KBM-7 (cell line): ENCODE measurements around the gene SLC6A16.
"Not testable (repeated sequence)": the region's sequence is repeated elsewhere in the genome, so short reads cannot be mapped to it uniquely, and the experiment has no call there.

Experiments
- DNase-seq: peaks from one replicate; pipeline ENCODE4 v3.0.0-alpha.2; 2015
- in situ Hi-C: fragments of 300-500 bp; cut with MboI; formaldehyde crosslinking; loops from 2 replicates; pipeline ENCODE4 v1.14.3; 2020; ENCODE audit warnings: low sequenced_read_pairs, low pct_unique_long_range_greater_than_20kb, mixed read lengths

The SLC6A16 gene

DNA sequence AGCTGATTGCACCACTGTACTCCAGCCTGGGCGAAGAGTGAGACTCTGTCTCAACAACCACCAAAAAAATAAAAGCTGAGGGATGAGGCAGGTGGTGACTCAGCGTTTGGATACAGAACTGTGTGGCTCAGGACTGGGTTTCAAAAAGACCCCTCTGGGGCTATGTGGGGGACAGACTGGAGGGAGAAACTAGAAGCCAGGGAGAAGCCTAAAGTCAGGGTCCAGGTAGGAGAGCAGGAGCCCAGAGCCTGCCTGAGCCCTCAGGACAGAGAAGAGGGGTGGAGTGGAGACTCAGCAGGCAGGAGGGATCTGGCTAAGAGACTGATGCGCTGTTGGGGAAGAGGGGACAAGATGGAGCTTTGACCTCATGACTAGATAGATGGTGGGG lies 8.4 kb upstream of the SLC6A16 start:
- in situ Hi-C loops: no loop called here
- DNase-seq: no peak

DNA sequence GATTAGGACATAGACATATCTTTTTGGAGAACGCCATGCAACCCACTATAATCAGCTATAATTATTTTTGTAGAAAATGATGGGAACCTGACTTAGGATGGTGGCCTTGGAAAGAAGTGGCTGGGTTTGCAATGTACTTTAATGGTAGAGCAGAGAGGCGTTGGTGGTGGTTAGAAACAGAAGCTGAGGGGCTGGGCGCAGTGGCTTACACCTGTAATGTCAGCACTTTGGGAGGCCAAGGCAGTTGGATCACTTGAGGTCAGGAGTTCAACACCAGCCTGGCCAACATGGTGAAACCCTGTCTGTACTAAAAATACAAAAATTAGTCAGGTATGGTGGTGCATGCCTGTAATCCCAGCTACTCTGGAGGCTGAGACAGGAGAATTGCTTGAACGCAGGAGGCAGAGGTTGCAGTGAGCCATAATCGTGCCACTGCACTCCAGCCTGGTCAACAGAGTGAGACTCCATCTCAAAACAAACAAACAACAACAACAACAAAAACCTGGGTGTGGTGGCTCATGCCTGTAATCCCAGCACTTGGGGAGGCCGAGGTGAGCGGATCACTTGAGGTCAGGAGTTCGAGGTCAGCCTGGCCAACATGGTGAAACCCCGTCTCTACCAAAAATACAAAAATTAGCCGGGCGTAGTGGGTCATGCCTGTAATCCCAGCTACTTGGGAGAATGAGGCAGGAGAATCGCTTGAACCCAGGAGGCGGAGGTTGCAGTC lies 7.9 kb upstream of the SLC6A16 start:
- in situ Hi-C loops, DNase-seq: not testable (repeated sequence)

DNA sequence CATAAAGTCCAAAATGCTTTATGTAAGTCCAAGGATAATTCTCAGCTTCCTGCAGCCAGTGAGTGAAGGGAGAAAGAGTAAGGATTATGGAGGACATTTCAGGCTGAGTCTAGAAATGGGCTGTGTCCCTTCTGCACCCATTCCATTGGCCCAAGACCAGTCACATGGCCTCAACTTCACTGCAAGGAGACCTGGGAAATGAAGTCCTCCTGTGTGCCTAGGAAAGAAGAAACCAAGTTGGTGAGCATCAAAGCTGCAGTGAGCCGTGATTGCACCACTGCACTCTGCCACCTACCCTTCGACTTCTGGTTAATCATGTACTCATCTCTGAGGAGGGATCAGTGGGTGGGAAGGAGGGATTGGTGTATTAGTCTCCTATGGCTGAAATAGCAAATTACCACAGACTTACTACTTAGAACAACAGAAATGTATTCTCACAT lies 6.6 kb upstream of the SLC6A16 start:
- peak; percentile 59 for DNase-seq
- in situ Hi-C loops: no loop called here

DNA sequence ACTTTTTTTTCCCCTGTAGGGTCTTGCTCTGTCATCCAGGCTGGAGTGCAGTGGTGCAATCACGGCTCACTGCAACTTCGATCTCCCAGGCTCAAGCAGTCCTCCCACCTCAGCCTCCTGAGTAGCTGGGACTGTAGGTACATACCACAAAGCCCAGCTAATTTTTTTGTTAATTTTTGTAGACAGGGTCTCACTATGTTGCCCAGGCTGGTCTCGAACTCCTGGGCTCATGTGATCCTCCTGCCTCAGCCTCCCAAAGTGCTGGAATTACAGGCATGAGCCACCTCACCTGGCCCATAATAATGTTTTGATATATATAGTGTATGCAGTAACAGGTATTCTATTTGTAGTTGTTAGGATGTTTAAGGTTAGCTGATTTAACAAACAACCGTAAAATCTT lies 6.2 kb upstream of the SLC6A16 start:
- DNase-seq, in situ Hi-C loops: not testable (repeated sequence)

DNA sequence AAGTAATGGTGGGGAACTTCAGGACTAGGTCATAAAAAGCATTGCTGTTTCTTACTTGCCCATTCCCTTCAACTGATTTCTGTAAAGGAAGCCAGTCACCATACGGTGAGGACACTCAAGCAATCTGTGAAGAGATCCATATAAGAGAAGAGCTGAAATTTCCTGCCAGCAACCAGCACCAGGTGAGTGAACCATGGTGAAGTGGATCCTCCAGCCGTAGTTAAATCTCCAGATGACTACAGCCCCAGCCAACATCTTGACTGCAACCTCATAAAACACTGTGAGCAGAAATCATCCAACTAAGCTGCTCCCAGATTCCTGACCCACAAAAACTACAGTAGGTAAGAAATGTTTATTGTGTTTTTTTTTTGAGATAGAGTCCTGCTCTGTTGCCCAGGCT lies 3.8 kb upstream of the SLC6A16 start:
- in situ Hi-C loops: no loop called here
- DNase-seq: no peak

DNA sequence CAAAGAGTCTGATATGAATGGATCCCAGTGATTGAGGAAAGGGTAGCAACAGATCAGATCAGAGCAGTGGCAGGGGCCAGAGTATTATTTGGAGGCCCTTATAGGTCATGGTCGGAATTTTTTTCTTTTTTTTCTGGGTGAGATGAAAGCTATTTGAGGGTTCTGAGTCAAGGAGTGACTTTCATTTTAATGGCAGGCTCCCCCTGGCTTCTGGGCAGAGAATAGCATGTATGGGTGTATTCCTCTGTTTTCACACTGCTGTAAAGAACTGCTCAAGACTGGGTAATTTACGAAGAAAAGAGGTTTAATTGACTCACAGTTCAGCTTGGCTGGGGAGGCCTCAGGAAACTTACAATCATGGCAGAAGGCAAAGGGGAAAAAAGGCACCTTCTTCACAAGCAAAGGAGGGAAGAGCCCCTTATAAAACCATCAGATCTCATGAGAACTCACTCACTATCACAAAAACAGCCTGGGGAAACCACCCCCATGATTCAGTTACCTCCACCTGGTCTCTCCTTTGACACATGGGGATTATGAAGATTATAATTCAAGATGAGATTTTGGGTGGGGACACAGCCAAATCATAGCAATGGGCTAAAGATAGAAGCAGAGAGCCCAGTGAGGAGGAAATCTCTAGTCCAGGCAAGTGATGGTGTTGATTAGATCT lies 3.0 kb upstream of the SLC6A16 start:
- peak; percentile 49 for DNase-seq
- in situ Hi-C loops: no loop called here

DNA sequence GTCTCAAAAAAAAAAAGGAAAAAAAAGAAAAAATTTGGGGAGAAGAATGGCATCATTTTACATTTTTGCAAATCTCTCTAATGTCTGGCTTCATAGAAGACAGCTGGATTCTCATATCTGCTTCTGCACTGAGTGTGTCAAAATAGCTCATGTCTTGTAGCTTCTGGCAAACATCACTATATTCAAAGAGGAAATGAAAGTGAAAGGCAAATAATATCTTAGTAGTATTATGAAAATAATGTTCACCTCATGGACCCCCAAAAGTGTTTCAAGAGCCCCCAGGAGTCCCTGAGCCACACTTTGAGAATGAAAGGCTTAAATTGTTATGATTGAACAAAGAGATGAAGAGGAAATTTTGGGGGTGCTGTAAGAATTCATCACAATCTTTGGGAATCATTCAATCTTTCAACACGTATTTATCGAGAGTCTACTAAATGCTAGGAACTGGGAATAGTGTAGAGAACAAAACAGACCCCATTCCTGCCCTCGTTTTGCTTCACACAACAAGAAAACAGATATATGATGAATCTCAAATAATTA lies 1.2 kb upstream of the SLC6A16 start:
- in situ Hi-C loops: no loop called here
- DNase-seq: no peak

DNA sequence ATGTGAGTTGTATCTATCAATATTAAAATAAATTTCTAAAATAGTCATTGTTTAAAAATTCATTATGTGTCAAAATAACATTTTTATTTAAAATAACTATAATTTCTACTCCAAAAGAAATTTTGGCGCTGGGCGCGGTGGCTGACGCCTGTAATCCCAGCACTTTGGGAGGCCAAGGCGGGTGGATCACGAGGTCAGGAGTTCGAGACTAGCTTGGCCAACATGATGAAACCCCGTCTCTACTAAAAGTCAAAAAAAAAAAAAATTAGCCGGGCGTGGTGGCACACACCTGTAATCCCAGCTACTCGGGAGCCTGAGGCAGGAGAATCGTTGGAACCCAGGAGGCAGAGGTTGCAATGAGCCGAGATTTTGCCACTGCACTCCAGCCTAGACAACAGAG lies 765 bp upstream of the SLC6A16 start:
- in situ Hi-C loops, DNase-seq: not testable (repeated sequence)

DNA sequence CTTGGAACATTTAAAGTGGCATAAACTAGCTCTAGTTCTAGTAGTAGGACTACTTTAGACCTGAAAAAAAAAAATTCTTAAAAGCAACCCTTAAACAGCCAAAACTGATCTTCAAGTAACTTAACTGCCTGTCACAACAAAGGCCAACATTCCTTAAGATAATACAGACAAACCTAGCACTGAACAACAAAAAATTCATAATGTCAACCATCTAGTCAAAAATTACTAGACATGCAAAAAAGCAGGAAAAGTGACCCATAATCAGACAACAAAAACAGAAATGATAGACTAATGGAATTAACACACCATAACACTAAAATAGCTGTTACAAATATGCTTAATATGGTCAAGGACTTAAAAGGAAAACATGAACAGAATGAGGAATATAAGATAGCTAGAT lies 6.7 kb downstream of the SLC6A16 start:
- in situ Hi-C loops: no loop called here
- no peak for DNase-seq

DNA sequence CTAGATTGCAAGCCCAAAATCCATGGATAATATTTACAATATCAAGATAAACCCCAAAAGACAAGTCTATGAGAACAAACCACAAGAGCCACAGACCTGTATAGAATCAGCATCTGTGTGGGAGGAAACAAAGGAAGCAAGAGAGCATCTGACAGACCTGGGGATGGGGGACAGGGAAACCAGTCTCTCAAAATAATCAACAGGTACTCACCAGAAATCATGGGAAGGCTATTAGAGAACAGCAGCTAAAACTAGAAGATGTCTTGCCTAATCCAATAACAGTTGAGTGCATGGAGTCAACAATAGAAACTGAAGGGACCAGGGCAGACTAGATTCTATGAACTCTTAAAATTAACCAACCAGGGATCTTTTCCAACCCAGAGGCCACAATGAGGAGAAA lies 8.7 kb downstream of the SLC6A16 start:
- in situ Hi-C loops: no loop called here
- DNase-seq: no peak

DNA sequence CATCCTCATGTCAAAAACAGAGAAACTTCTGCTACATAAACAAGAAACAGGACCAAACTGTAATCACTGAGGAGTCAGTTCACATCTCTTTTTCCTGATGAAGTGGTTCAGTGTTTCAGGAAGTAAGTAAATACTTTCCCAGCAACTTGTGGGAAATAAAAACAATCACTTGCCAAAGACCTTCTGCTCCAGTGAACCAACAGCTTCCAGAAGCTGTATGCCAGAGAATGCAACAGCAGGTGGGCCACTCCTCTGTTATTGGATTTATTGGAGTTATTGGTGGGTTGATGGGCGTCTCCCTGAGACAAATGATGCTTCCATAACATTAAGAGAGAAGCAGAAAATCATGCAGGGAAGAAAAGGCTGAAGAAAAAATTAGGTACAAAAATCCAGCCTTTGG lies 9.9 kb downstream of the SLC6A16 start:
- in situ Hi-C loops: no loop called here
- no peak for DNase-seq

DNA sequence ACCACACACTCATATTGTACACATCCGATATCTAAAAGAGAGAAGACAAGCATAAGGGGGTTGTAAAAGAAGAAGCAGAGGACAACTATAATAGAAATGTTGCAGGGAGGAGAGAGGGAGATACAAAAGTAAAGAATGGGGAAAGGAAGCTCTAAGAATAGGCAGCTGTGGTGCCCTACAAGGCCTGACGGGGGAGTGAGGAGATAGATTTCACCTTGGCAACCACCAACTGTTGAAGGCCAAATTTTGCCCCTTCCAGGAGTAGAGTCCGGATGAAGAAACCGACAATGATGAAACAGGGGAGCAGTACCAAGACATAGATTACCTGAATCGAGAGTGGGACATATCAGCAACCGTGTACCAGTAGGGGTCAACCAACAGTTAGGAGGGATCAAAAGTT lies 15.9 kb downstream of the SLC6A16 start:
- in situ Hi-C loops: no loop called here
- DNase-seq: no peak

DNA sequence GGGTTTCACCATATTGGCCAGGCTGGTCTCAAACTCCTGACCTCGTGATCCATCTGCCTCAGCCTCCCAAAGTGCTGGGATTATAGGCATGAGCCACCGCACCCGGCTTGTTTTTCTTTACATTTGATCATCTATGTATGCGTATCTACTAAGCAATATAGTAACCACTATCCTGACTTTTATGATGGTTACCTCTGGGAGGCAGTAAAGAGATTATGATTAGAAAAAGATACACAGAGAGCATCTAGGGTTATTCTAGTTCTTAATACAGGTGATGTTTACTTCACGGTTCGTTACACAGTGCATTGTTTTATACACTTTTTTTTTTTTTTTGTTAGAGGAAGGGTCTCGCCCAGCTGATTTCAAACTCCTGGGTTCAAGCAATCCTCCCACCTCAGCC lies 18.3 kb downstream of the SLC6A16 start:
- DNase-seq, in situ Hi-C loops: not testable (repeated sequence)

DNA sequence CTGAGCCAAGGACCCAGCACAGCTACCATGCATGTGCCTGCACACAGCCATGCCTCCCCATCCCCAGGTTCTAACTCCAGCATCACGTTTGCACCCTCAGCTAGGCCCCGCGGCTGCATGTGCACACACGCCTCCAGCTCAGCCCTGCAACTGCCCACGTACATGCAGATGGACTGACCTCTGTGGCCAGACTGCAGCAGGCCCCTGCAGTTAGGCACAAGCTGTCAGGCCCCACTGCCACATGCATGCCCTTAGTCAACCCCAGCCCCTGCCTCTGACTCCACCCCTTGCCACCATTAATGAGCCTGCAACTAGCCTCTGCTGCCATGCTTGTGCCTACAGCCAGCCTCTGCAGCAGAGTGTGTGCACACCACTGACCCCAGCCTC lies 23.1 kb downstream of the SLC6A16 start:
- in situ Hi-C loops: no loop called here
- no peak for DNase-seq

DNA sequence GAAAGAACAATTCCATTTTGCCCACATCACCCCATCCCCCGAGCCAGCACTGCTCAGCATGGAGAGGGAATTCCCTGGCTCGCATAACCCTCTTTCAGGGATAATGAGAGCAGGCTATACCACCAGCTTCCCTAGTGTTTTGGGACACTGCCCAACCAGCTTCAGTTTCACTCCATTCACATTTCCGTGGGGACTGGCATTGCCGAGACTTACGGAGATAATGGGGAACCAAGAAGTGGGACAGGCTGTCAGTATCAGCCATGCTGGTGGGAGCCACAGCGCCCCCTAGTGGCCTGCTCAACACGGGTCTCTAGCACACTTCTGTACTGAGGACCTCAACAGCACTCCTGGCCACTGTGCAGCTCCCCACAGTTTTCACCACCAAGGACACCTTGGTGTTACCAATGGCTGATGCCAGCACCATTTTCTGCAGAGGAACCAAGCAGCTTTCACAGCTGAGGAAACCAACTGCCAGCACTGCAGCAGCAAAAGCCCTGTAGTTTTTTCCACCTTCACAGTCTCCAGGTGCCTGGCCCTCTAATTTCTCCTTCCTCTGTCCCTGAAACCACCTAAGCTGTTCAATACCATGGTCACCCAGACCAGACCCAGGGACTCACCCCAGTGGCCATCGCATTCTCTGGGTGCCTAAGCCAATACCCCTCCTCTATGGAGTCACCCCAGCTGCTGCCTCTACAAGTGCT lies 23.7 kb downstream of the SLC6A16 start:
- peak; percentile 73 for DNase-seq
- in situ Hi-C loops: no loop called here

DNA sequence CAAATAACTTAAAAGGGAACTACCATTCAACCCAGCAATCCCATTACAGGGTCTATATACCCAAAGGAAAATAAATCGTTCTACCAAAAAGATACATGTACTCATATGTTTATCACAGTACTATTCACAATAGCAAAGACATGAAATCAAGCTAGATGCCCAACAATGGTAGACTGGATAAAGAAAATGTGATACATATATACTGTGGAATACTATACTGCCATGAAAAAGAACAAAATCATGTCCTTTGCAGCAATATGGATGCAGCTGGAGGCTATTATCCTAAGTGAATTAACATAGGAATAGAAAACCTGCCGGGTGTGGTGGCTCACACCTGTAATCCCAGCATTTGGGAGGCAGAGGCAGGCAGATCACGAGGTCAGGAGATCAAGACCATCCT lies 26.3 kb downstream of the SLC6A16 start:
- DNase-seq, in situ Hi-C loops: not testable (repeated sequence)

DNA sequence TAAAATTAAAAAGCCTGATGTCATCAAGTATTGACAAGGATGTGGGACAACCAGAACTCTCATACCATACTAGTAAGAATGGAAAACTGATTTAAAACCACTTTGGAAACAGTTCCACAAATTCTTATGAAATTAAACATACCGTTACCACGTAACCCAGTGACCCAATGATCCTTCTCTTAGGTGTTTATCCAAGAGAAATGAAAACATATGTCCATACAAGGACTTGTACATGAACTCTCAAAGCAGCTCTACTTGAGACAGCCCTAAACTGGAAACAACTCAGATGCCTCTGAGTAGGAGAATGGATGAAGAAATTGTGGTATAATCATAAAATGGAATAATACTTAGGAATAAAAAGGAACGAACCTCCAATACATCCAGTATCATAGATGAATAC lies 27.6 kb downstream of the SLC6A16 start:
- in situ Hi-C loops: no loop called here
- no peak for DNase-seq

DNA sequence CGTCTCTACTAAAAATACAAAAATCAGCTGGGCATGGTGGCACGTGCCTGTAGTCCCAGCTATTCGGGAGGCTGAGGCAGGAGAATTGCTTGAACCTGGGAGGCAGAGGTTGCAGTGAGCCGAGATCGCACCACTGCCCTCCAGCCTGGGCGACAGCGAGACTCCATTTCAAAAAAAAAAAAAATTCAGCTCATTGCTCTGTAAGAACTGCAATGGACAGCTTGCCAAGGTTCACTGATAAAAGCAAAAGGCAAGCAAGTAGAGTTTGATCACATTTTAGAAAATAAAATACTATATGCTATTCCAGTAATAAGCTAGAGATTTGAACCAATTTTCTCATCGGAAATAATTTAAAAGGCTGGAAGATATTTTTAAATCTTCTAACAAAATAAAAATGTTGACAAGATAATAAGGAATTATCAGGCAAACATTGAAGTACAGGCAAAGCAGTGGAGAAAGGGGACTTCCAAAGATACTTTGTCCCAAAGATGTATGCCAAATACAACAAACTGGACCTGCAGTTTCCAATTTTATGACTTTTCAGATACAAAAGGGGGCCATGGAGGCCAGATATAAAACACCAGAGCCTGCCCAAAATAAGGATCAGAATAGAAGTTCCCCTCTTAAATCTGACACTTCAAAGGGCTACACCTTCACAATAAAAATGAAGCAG lies 29.6 kb downstream of the SLC6A16 start:
- DNase-seq: no peak
- in situ Hi-C loops: no loop called here

DNA sequence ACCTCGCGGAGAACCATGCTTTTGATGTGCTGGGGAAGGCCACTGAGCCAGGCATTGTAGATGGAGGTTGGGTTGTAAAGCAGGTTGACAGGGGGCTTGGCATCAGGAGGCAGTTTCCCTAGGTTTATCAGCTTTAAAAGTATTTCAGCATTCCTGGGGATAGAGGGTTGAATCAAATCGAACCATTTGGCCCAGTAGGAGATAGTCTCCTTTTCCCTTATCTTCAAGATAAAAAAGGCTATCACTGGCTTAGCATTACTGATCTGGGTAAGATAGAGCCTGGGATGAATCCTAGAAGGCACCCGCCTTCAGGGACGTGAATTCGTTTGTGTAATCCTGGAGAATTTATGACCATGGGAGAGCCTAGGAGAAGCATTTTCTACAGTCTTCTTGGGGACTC lies 30.6 kb downstream of the SLC6A16 start:
- no peak for DNase-seq
- in situ Hi-C loops: no loop called here

DNA sequence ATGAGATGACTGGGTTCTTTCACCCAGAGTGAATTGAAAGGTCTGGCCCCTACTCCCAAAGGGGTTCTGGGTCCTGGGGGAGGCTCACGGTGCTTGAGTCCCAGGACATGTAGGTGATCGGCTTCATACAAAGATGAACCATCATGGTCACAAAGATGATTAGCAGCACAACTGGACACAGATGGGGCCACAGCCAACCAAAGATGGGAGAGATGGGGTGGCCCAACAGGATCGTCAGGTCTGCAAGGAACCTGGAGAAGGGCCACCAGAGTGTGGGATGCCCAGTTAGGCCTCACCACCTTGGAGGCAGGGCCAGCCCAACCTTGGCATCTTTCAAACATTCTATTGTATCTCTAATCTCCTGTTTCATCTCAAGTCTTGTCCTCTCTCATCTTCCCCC lies 34.5 kb downstream of the SLC6A16 start:
- no peak for DNase-seq
- in situ Hi-C loops: no loop called here
